Neural cell (in vitro differentiated cells): ENCODE results near the gene BCAS1. TPM values are rescaled to one million over a fixed set of nuclear protein-coding genes. Genes with fewer than 3 reads are reported as not detected.
"Not testable (repeated sequence)": the region's sequence is repeated elsewhere in the genome, so short reads cannot be mapped to it uniquely, and the experiment has no call there.

Experiments used
- H2AFZ ChIP-seq: fragments of 200-600, 300-800 bp; sonication (generic), shearing (Covaris generic); 2 replicates; pipeline ENCODE4 v1.6.0; 2014; ENCODE audit warnings: low read depth, mild to moderate bottlenecking, antibody characterized with exemption, low read length, moderate library complexity
- H3F3A ChIP-seq: fragments of 200-600 bp; shearing (Covaris generic); 2 replicates; pipeline ENCODE4 v1.6.1; 2016; ENCODE audit warnings: mild to moderate bottlenecking, moderate library complexity, mixed read lengths, antibody characterized with exemption, low read length; ENCODE audit not compliant: insufficient read depth, poor library complexity, severe bottlenecking
- H3K27ac ChIP-seq: fragments of 200-600, 300-800 bp; sonication (generic), shearing (Covaris generic); 2 replicates; pipeline ENCODE4 v1.5.1; 2014; ENCODE audit warnings: mild to moderate bottlenecking, low read length, moderate library complexity
- H3K27me3 ChIP-seq: fragments of 300-800, 200-600 bp; sonication (generic), shearing (Covaris generic); 2 replicates; pipeline ENCODE4 v1.6.0; 2014; ENCODE audit warnings: mild to moderate bottlenecking, low read depth, low read length, moderate library complexity; ENCODE audit not compliant: insufficient read depth
- H3K36me3 ChIP-seq: fragments of 300-800, 200-600 bp; sonication (generic), shearing (Covaris generic); 2 replicates; pipeline ENCODE4 v1.5.1; 2014; ENCODE audit warnings: mild to moderate bottlenecking, antibody characterized with exemption, low read length, moderate library complexity; ENCODE audit not compliant: insufficient read depth
- H3K4me2 ChIP-seq: fragments of 300-800, 200-600 bp; sonication (generic), shearing (Covaris generic); 2 replicates; pipeline ENCODE4 v1.6.0; 2014; ENCODE audit warnings: mild to moderate bottlenecking, low read length
- H3K4me3 ChIP-seq: fragments of 300-800, 200-600 bp; sonication (generic), shearing (Covaris generic); 2 replicates; pipeline ENCODE4 v1.5.1; 2014; ENCODE audit warnings: mild to moderate bottlenecking, low read length, moderate library complexity
- H3K79me2 ChIP-seq: fragments of 200-600 bp; shearing (Covaris generic); replicated peaks from 2 replicates; pipeline ENCODE4 v1.6.0; 2014; ENCODE audit warnings: mild to moderate bottlenecking, low read length, moderate library complexity; ENCODE audit not compliant: insufficient read depth
- H3K9ac ChIP-seq: fragments of 300-800, 200-600 bp; sonication (generic), shearing (Covaris generic); 2 replicates; pipeline ENCODE4 v1.6.1; 2016; ENCODE audit warnings: mild to moderate bottlenecking, low read length, mixed read lengths
- H3K9me2 ChIP-seq: fragments of 200-600 bp; shearing (Covaris generic); 2 replicates; pipeline ENCODE4 v1.6.1; 2016; ENCODE audit warnings: mild to moderate bottlenecking, low read length, mixed read lengths; ENCODE audit not compliant: insufficient read depth
- H3K9me3 ChIP-seq: fragments of 200-600, 300-800 bp; sonication (generic), shearing (Covaris generic); 2 replicates; pipeline ENCODE4 v1.6.1; 2016; ENCODE audit warnings: mild to moderate bottlenecking, mixed run types, low read length, moderate library complexity, mixed read lengths
- H4K20me1 ChIP-seq: fragments of 200-600 bp; shearing (Covaris generic); 2 replicates; pipeline ENCODE4 v1.6.1; 2016; ENCODE audit warnings: mild to moderate bottlenecking, mixed run types; ENCODE audit not compliant: insufficient read depth
- CTCF ChIP-seq: fragments of 450-650 bp; IDR thresholded peaks from 2 replicates; pipeline ENCODE4 v1.5.1; 2014; ENCODE audit warnings: antibody characterized with exemption, mild to moderate bottlenecking, moderate library complexity; ENCODE audit not compliant: poor library complexity, severe bottlenecking
- EP300 ChIP-seq: fragments of 450-650 bp; conservative IDR thresholded peaks from 2 replicates; pipeline ENCODE4 v1.6.1; 2014; ENCODE audit warnings: antibody characterized with exemption, mild to moderate bottlenecking, moderate library complexity; ENCODE audit not compliant: poor library complexity, severe bottlenecking
- EZH2 ChIP-seq: fragments of 200-600, 300-800 bp; shearing (Covaris generic), sonication (generic); IDR thresholded peaks from 2 replicates; pipeline ENCODE4 v1.6.1; 2014; ENCODE audit warnings: antibody characterized with exemption, low read length, borderline replicate concordance, mild to moderate bottlenecking; ENCODE audit not compliant: insufficient read depth, poor library complexity, severe bottlenecking
- MXI1 ChIP-seq: fragments of 450-650 bp; conservative IDR thresholded peaks from 2 replicates; pipeline ENCODE4 v1.6.1; 2014; ENCODE audit warnings: antibody characterized with exemption, mild to moderate bottlenecking; ENCODE audit not compliant: poor library complexity, severe bottlenecking
- POLR2AphosphoS5 ChIP-seq: IDR thresholded peaks from 2 replicates; pipeline ENCODE4 v1.6.1; 2012
- RAD21 ChIP-seq: fragments of 450-650 bp; conservative IDR thresholded peaks from 2 replicates; pipeline ENCODE4 v1.6.1; 2014; ENCODE audit warnings: antibody characterized with exemption, mild to moderate bottlenecking, moderate library complexity
- REST ChIP-seq: IDR thresholded peaks from 2 replicates; pipeline ENCODE4 v1.6.1; 2012; ENCODE audit warnings: borderline replicate concordance
- SMC3 ChIP-seq: fragments of 450-650 bp; conservative IDR thresholded peaks from 2 replicates; pipeline ENCODE4 v1.6.1; 2014; ENCODE audit warnings: antibody characterized with exemption, mild to moderate bottlenecking, moderate library complexity; ENCODE audit not compliant: poor library complexity
- TAF1 ChIP-seq: IDR thresholded peaks from 2 replicates; pipeline ENCODE4 v1.6.1; 2012; ENCODE audit warnings: low read depth
- polyA plus RNA-seq: library from polyadenylated mRNA; depleted of rRNA; stranded (reverse); fragments of >200 nt; gene quantifications from 2 replicates; pipeline ENCODE4 v1.2.3, GENCODE V29; 2014

The BCAS1 gene
- polyA plus RNA-seq, 1 donor from 2014 or later = not detected

- not testable (repeated sequence) for H3K9ac ChIP-seq, H3K9me2 ChIP-seq, H3K27me3 ChIP-seq, H4K20me1 ChIP-seq, H3K36me3 ChIP-seq, H3F3A ChIP-seq, H3K79me2 ChIP-seq, H3K4me2 ChIP-seq, H3K9me3 ChIP-seq, H3K4me3 ChIP-seq, H3K27ac ChIP-seq, H2AFZ ChIP-seq
These were observed 137.7 kb downstream of the BCAS1 start for GRCh38 chr20:53932655-53933192.

GRCh38 chr20:53931597-53931996 lies 138.8 kb downstream of the BCAS1 start:
- H3K9me2 ChIP-seq = no peaks in the 10 kb centered on the region
- no peak overlapping the region for H3K9ac ChIP-seq
- no peaks in the 10 kb centered on the region for H3K27me3 ChIP-seq
- H3K4me3 ChIP-seq = no peak overlapping the region
- H3K27ac ChIP-seq = no peak overlapping the region
- H2AFZ ChIP-seq = no peak overlapping the region
- no peaks in the 10 kb centered on the region for H3K36me3 ChIP-seq
- H3K9me3 ChIP-seq = no peaks in the 10 kb centered on the region
- TF ChIP-seq POLR2AphosphoS5 (no peak), RAD21 (no peak)
- H3F3A ChIP-seq = no peaks in the 10 kb centered on the region
- H3K4me2 ChIP-seq = no peak overlapping the region
- H4K20me1 ChIP-seq = no peaks in the 10 kb centered on the region
- H3K79me2 ChIP-seq = no peaks in the 10 kb centered on the region

GRCh38 chr20:53930651-53931504 lies 139.5 kb downstream of the BCAS1 start:
- no peak overlapping the region for H3K27ac ChIP-seq
- no peaks in the 10 kb centered on the region for H3K9me2 ChIP-seq
- H3K79me2 ChIP-seq = no peaks in the 10 kb centered on the region
- no peak overlapping the region for H3K4me3 ChIP-seq
- no peak overlapping the region for H3K9ac ChIP-seq
- no peak overlapping the region for H2AFZ ChIP-seq
- no peaks in the 10 kb centered on the region for H3K27me3 ChIP-seq
- no peaks in the 10 kb centered on the region for H4K20me1 ChIP-seq
- H3K36me3 ChIP-seq = no peaks in the 10 kb centered on the region
- H3K9me3 ChIP-seq = no peaks in the 10 kb centered on the region
- no peaks in the 10 kb centered on the region for H3F3A ChIP-seq
- TF ChIP-seq REST = no peak
- no peak for TF ChIP-seq MXI1
- TF ChIP-seq POLR2AphosphoS5 = no peak
- TF ChIP-seq SMC3 = no peak
- no peak for TF ChIP-seq EZH2
- no peak for TF ChIP-seq CTCF
- TF ChIP-seq EP300 = no peak
- no peak for TF ChIP-seq TAF1
- TF ChIP-seq RAD21 = no peak
- no peak overlapping the region for H3K4me2 ChIP-seq
